GM21619 (cell line): Measurements from ENCODE around the gene NPIPA5.
"Not testable (repeated sequence)": the region's sequence is repeated elsewhere in the genome, so short reads cannot be mapped to it uniquely, and the experiment has no call there.

ENCODE experiments used
- ATAC-seq: cut with Tn5 transposase; IDR thresholded peaks from one replicate; pipeline ENCODE4 v1.9.1; 2021; ENCODE audit not compliant: unreplicated experiment

Gene NPIPA5

GRCh38 chr16:15378194-15378593, at the start of gene NPIPA5:
Gene NPIPA5, minus strand, starts transcription at chr16:15378294. Its CDS starts 0 bp downstream, at chr16:15378294.
- not testable (repeated sequence) for ATAC-seq

- no peak for ATAC-seq
Observed at GRCh38 chr16:15427648-15428239, 49.6 kb upstream of the NPIPA5 start.

GRCh38 chr16:15426796-15427195, 48.7 kb upstream of the NPIPA5 start:
- ATAC-seq: no peak

- ATAC-seq: no peak
Observed at GRCh38 chr16:15425861-15426260, 47.8 kb upstream of the NPIPA5 start.

GRCh38 chr16:15422222-15422621, 44.1 kb upstream of the NPIPA5 start:
- no peak for ATAC-seq

GRCh38 chr16:15421696-15422095, 43.6 kb upstream of the NPIPA5 start:
- not testable (repeated sequence) for ATAC-seq

- no peak for ATAC-seq
Observed at GRCh38 chr16:15418206-15418605, 40.1 kb upstream of the NPIPA5 start.

GRCh38 chr16:15417197-15417596, 39.1 kb upstream of the NPIPA5 start:
- no peak for ATAC-seq

GRCh38 chr16:15415511-15415985, 37.5 kb upstream of the NPIPA5 start:
- ATAC-seq: no peak

GRCh38 chr16:15409476-15409875, 31.4 kb upstream of the NPIPA5 start:
- ATAC-seq: not testable (repeated sequence)

- ATAC-seq: not testable (repeated sequence)
Observed at GRCh38 chr16:15407756-15408155, 29.7 kb upstream of the NPIPA5 start.

GRCh38 chr16:15404792-15405191, 26.7 kb upstream of the NPIPA5 start:
- no peak for ATAC-seq

GRCh38 chr16:15404091-15404490, 26.0 kb upstream of the NPIPA5 start:
- ATAC-seq: not testable (repeated sequence)

GRCh38 chr16:15403392-15403995, 25.4 kb upstream of the NPIPA5 start:
- no peak for ATAC-seq

- ATAC-seq: no peak
Observed at GRCh38 chr16:15401972-15402371, 23.9 kb upstream of the NPIPA5 start.

GRCh38 chr16:15400314-15400713, 22.2 kb upstream of the NPIPA5 start:
- not testable (repeated sequence) for ATAC-seq

GRCh38 chr16:15399317-15399716, 21.2 kb upstream of the NPIPA5 start:
- ATAC-seq: no peak

GRCh38 chr16:15398618-15399316, 20.7 kb upstream of the NPIPA5 start:
- no peak for ATAC-seq

GRCh38 chr16:15396948-15397594, 19.0 kb upstream of the NPIPA5 start:
- no peak for ATAC-seq

- not testable (repeated sequence) for ATAC-seq
Observed at GRCh38 chr16:15396509-15396829, 18.4 kb upstream of the NPIPA5 start.

GRCh38 chr16:15395631-15396508, 17.8 kb upstream of the NPIPA5 start, which contains the start of gene MPV17L:
Gene MPV17L, plus strand, starts transcription at chr16:15395754. Its CDS starts 144 bp downstream, at chr16:15395898.
- not testable (repeated sequence) for ATAC-seq
